ENCODE data around the gene MUSK.
"Not testable (repeated sequence)": the region's sequence is repeated elsewhere in the genome, so short reads cannot be mapped to it uniquely, and the experiment has no call there.

MUSK gene

DNA sequence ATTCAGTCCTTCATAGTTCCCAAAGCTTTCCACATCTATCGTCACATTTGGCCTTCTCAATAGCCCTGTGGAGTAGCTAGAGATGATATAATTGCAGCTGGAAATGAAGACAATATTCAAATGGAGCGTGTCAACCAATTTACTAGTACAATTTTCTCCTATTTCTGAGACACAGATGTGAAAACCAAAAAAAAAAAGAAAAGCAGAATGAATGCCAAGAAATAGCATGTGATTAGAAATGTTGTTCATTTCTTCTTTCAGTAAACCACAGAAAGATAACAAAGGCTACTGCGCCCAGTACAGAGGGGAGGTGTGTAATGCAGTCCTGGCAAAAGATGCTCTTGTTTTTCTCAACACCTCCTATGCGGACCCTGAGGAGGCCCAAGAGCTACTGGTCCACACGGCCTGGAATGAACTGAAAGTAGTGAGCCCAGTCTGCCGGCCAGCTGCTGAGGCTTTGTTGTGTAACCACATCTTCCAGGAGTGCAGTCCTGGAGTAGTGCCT, 99.0 kb downstream of the MUSK start:
- Histone ChIP-seq H3K27me3 (ENCODE audit: control insufficient read depth, insufficient read depth, low read length) (no peaks in the 10 kb centered on the region), H3K36me3 (ENCODE audit: control insufficient read depth, insufficient read depth, low read length) (no peaks in the 10 kb centered on the region), H3K4me1 (ENCODE audit: control insufficient read depth, insufficient read depth, low read length) (no peaks in the 10 kb centered on the region), H3K9me3 (ENCODE audit: control insufficient read depth, insufficient read depth, low read length) (no peaks in the 10 kb centered on the region), H3K9ac (ENCODE audit: low read depth, low read length) (no peak overlapping the region), H3K4me3 (ENCODE audit: low read depth, low read length) (no peak overlapping the region)

DNA sequence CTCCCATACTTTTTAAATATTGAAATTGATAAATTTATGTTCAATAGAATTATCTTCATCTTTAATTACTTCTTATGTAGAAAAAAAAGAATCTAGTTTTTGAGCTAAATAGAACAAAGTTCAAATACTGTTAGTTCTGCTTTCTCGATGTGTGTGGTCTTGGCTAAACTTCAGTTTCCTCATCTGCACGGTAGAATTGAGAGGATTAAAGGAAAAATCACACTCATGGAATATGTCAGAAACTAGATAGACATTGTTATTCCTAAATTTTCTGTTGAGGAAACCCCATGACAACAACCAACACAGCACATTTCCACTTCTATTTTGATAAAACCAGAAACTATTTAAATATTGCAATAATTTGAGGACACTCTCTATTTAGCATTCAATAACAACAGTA, 100.3 kb downstream of the MUSK start:
- no peaks in the 10 kb centered on the region for H3K4me1 ChIP-seq (ENCODE audit: control insufficient read depth, insufficient read depth, low read length)
- H3K9me3 ChIP-seq (ENCODE audit: control insufficient read depth, insufficient read depth, low read length) = no peaks in the 10 kb centered on the region
- H3K27me3 ChIP-seq (ENCODE audit: control insufficient read depth, insufficient read depth, low read length) = no peaks in the 10 kb centered on the region
- H3K9ac ChIP-seq (ENCODE audit: low read depth, low read length) = no peak overlapping the region
- no peaks in the 10 kb centered on the region for H3K36me3 ChIP-seq (ENCODE audit: control insufficient read depth, insufficient read depth, low read length)
- H3K4me3 ChIP-seq (ENCODE audit: low read depth, low read length) = no peak overlapping the region

DNA sequence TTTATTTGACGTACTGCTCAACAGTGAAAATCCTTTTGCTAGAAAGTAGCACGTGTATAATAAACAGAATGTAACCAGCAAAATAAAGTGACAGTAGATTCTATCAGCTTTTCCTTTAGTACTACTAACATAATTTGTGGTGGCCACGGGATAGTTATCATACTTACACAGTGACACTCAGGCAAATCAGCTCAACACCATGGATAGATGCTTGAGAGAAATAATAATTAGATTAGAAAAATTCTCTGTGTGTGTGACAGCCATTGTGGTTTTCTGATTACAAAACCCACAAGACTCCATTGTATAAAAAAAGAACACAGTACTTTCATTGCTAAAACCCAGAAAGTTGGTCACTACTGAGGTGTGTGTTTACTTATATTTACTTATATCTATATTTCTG, 101.1 kb downstream of the MUSK start:
- Histone ChIP-seq H3K4me1 (ENCODE audit: control insufficient read depth, insufficient read depth, low read length) (no peaks in the 10 kb centered on the region), H3K9me3 (ENCODE audit: control insufficient read depth, insufficient read depth, low read length) (no peaks in the 10 kb centered on the region), H3K27me3 (ENCODE audit: control insufficient read depth, insufficient read depth, low read length) (no peaks in the 10 kb centered on the region), H3K9ac (ENCODE audit: low read depth, low read length) (no peak overlapping the region), H3K36me3 (ENCODE audit: control insufficient read depth, insufficient read depth, low read length) (no peaks in the 10 kb centered on the region), H3K4me3 (ENCODE audit: low read depth, low read length) (no peak overlapping the region)

DNA sequence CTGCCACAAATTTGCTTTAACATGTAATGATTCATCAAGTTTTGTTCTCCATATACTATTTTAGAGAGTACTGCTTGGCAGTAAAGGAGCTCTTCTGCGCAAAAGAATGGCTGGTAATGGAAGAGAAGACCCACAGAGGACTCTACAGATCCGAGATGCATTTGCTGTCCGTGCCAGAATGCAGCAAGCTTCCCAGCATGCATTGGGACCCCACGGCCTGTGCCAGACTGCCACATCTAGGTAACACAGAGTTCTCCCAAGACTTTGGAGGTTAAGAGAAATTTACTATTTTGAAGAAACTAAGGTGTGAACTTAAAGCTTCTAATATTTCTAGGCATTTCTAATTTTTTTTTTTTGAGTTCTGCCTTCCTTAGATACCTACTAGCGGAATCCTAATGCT, 107.1 kb downstream of the MUSK start:
- Histone ChIP-seq H3K27me3 (ENCODE audit: control insufficient read depth, insufficient read depth, low read length) (no peaks in the 10 kb centered on the region), H3K9me3 (ENCODE audit: control insufficient read depth, insufficient read depth, low read length) (no peaks in the 10 kb centered on the region), H3K4me1 (ENCODE audit: control insufficient read depth, insufficient read depth, low read length) (peaks cover 5% of the 10 kb centered on the region), H3K36me3 (ENCODE audit: control insufficient read depth, insufficient read depth, low read length) (no peaks in the 10 kb centered on the region), H3K4me3 (ENCODE audit: low read depth, low read length) (no peak overlapping the region), H3K9ac (ENCODE audit: low read depth, low read length) (no peak overlapping the region)

DNA sequence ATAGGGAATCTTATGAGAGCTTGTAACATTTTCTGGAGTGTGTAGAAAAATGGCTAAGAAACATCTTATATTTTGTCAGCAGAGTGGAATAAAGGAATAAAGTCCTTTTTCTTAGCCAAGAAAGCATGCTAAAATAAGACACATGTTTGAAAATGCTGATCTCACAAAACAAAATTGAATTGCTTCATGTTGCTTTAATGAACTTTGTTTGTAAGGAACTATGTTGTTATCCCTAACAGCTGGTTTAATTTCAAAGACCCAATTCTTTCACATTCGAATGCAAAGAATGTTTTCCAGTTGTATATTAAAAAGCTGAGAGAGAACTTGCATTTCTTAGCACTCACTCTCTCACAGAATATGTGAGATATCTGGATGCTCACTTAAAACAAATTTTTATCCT, 107.6 kb downstream of the MUSK start:
- peaks cover 5% of the 10 kb centered on the region for H3K4me1 ChIP-seq (ENCODE audit: control insufficient read depth, insufficient read depth, low read length)
- H3K9ac ChIP-seq (ENCODE audit: low read depth, low read length) = no peak overlapping the region
- H3K4me3 ChIP-seq (ENCODE audit: low read depth, low read length) = no peak overlapping the region
- H3K36me3 ChIP-seq (ENCODE audit: control insufficient read depth, insufficient read depth, low read length) = no peaks in the 10 kb centered on the region
- H3K27me3 ChIP-seq (ENCODE audit: control insufficient read depth, insufficient read depth, low read length) = no peaks in the 10 kb centered on the region
- no peaks in the 10 kb centered on the region for H3K9me3 ChIP-seq (ENCODE audit: control insufficient read depth, insufficient read depth, low read length)

DNA sequence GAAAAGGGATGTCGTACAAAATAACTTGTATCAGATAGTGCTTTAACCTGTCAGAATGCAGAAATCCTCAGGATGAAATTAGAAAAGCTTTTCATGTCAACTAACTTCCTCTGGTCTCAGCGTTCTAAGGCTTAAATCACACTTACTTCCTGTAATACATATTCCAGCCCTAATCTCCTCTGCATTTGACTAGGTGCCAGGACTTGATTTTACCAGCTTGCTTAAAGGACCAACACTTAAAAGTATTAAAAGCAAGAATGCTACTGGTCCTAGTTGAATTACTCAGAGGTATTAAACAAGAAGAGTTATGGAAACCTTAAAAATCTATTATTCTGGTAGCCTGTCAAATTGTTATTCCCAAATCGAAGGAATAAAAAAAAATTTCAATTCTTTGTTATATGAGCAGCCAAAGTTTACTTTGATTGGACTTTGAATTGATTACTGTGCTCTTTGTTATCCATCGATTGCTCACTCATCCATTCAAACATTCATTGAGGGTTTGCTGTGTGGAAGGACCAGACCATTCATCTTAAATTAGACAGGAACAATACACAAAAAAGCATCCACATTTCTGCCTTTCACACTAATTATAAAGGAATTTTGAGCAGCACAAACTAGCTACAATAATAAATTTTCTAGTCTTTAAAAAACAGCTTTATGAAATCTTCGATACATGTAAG, 108.7 kb downstream of the MUSK start:
- H3K9ac ChIP-seq (ENCODE audit: low read depth, low read length) = no peak overlapping the region
- H3K4me1 ChIP-seq (ENCODE audit: control insufficient read depth, insufficient read depth, low read length) = peaks cover 5% of the 10 kb centered on the region
- no peaks in the 10 kb centered on the region for H3K36me3 ChIP-seq (ENCODE audit: control insufficient read depth, insufficient read depth, low read length)
- no peaks in the 10 kb centered on the region for H3K27me3 ChIP-seq (ENCODE audit: control insufficient read depth, insufficient read depth, low read length)
- H3K9me3 ChIP-seq (ENCODE audit: control insufficient read depth, insufficient read depth, low read length) = no peaks in the 10 kb centered on the region
- no peak overlapping the region for H3K4me3 ChIP-seq (ENCODE audit: low read depth, low read length)

DNA sequence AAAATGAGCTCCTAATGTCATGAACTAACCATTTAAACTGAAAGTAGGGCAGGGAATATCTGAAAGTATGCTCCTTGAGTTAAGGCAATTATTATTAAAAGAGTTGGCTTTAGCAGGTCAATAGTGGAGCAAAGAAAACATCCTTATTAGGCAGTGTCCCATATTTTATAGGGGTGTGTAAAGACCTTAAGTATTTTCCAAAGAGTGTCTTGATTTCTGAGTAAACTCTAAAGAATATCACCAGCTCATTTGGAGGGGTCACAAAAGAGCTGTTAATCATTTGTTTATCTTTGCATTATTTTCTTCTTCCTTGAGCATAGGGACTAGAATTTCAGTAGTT, 109.3 kb downstream of the MUSK start:
- Histone ChIP-seq H3K4me1 (ENCODE audit: control insufficient read depth, insufficient read depth, low read length) (peaks cover 5% of the 10 kb centered on the region), H3K9ac (ENCODE audit: low read depth, low read length) (no peak overlapping the region), H3K27me3 (ENCODE audit: control insufficient read depth, insufficient read depth, low read length) (no peaks in the 10 kb centered on the region), H3K4me3 (ENCODE audit: low read depth, low read length) (no peak overlapping the region), H3K36me3 (ENCODE audit: control insufficient read depth, insufficient read depth, low read length) (no peaks in the 10 kb centered on the region), H3K9me3 (ENCODE audit: control insufficient read depth, insufficient read depth, low read length) (no peaks in the 10 kb centered on the region)

DNA sequence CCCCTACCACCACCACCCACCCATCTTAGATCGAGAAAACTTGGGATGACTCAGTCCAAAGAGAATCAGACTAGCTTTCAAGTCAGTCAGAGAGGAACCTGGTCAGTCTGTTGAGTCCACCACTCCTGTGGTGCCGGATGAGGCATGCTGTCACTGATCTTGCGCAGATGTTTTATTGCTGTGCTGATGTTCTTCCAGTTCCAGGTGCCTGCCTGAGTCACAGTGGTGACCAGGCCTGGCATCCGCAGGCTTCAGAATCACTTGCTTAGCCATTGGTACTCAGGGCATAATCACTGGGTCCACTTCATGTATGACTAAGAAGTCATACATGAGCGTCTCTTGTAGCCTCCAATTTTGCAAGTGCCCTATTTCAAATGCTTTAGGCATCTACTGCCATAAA, 114.1 kb downstream of the MUSK start:
- Histone ChIP-seq H3K27me3 (ENCODE audit: control insufficient read depth, insufficient read depth, low read length) (no peaks in the 10 kb centered on the region), H3K4me3 (ENCODE audit: low read depth, low read length) (no peak overlapping the region), H3K9ac (ENCODE audit: low read depth, low read length) (no peak overlapping the region), H3K9me3 (ENCODE audit: control insufficient read depth, insufficient read depth, low read length) (no peaks in the 10 kb centered on the region), H3K36me3 (ENCODE audit: control insufficient read depth, insufficient read depth, low read length) (no peaks in the 10 kb centered on the region), H3K4me1 (ENCODE audit: control insufficient read depth, insufficient read depth, low read length) (peaks cover 2% of the 10 kb centered on the region)

DNA sequence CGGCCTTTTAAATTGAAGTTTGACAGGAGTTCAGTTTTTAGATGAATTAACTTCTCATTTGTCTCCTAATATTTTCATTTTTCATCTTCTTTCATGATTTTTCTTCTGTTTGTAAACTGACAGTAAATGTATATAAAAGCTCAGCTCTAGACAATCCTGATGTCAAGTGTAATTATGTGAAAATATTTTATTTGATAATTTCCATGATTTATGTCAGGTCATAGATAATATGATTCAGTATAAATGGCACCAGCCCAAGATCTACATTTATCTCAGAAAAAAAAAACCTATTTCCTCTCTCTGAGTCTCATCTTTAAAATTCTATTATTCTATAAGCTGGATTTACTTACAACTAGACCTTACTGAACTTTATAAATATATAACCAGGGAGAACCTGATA, 115.7 kb downstream of the MUSK start:
- H3K9me3 ChIP-seq (ENCODE audit: control insufficient read depth, insufficient read depth, low read length) = no peaks in the 10 kb centered on the region
- no peaks in the 10 kb centered on the region for H3K27me3 ChIP-seq (ENCODE audit: control insufficient read depth, insufficient read depth, low read length)
- H3K4me3 ChIP-seq (ENCODE audit: low read depth, low read length) = no peak overlapping the region
- no peaks in the 10 kb centered on the region for H3K4me1 ChIP-seq (ENCODE audit: control insufficient read depth, insufficient read depth, low read length)
- H3K36me3 ChIP-seq (ENCODE audit: control insufficient read depth, insufficient read depth, low read length) = no peaks in the 10 kb centered on the region
- H3K9ac ChIP-seq (ENCODE audit: low read depth, low read length) = no peak overlapping the region

DNA sequence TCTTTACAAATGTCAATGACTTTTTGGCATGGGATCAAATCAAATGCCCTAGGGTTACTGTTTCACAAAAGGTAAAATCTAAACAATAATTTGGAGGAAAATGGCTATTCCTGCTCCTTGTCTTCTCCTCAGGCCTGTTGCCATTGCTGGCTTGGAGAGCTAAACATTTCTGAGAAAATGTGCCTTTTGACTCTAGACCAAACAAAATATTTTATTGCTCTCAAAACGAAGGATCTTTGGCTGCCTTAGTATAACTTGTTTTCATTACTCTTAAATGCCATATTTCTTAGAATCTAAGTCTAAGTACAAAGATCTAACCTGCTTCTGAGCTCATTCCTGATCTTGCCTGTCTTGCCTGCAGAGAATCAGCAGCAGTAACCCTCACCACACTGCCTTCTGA, 116.6 kb downstream of the MUSK start:
- H3K4me3 ChIP-seq (ENCODE audit: low read depth, low read length) = no peak overlapping the region
- H3K36me3 ChIP-seq (ENCODE audit: control insufficient read depth, insufficient read depth, low read length) = no peaks in the 10 kb centered on the region
- H3K9me3 ChIP-seq (ENCODE audit: control insufficient read depth, insufficient read depth, low read length) = no peaks in the 10 kb centered on the region
- H3K9ac ChIP-seq (ENCODE audit: low read depth, low read length) = no peak overlapping the region
- H3K4me1 ChIP-seq (ENCODE audit: control insufficient read depth, insufficient read depth, low read length) = no peaks in the 10 kb centered on the region
- no peaks in the 10 kb centered on the region for H3K27me3 ChIP-seq (ENCODE audit: control insufficient read depth, insufficient read depth, low read length)

DNA sequence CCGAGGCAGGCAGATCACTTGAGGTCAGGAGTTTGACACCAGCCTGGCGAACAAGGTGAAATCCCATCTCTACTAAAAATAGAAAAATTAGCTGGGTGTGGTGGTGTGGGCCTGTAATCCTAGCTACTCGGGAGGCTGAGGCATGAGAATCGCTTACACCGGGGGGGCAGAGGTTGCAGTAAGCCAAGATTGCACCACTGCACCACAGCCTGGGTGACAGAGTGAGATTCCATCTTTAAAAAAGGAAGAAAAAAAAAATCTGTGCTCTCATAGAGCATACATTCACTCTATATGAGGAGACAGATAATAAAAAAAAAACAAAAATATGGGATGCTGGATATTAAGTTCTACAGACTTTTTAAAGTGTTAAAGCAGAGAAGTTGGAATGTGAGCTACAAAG, 119.8 kb downstream of the MUSK start:
- not testable (repeated sequence) for H3K27me3 ChIP-seq (ENCODE audit: control insufficient read depth, insufficient read depth, low read length); H3K9ac ChIP-seq (ENCODE audit: low read depth, low read length); H3K4me3 ChIP-seq (ENCODE audit: low read depth, low read length); H3K36me3 ChIP-seq (ENCODE audit: control insufficient read depth, insufficient read depth, low read length); H3K4me1 ChIP-seq (ENCODE audit: control insufficient read depth, insufficient read depth, low read length); H3K9me3 ChIP-seq (ENCODE audit: control insufficient read depth, insufficient read depth, low read length)

DNA sequence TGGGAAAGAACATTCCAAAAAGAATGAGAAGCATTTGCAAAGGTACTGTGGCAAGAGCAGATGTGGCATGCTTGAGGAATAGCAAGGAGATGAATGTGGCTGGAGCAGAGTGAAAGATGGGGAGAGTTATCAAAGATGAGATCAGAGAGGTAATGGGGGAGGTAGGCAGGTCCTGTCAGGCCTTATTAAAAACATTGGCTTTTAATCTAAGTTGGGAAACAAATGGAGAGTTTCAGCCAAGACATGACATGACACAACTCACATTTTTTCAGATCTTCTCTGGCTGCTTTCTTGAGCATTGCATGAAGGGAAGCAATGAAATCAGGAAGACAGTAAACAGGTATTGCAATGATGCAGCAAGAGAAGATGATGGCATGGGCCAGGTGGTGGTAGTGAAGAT, 120.3 kb downstream of the MUSK start:
- Histone ChIP-seq H3K9me3 (ENCODE audit: control insufficient read depth, insufficient read depth, low read length) (no peaks in the 10 kb centered on the region), H3K9ac (ENCODE audit: low read depth, low read length) (no peak overlapping the region), H3K4me1 (ENCODE audit: control insufficient read depth, insufficient read depth, low read length) (no peaks in the 10 kb centered on the region), H3K36me3 (ENCODE audit: control insufficient read depth, insufficient read depth, low read length) (no peaks in the 10 kb centered on the region), H3K27me3 (ENCODE audit: control insufficient read depth, insufficient read depth, low read length) (no peaks in the 10 kb centered on the region), H3K4me3 (ENCODE audit: low read depth, low read length) (no peak overlapping the region)

All from iPS-15b (cell line).